Activated CD4-positive, alpha-beta T cell treated with anti-CD3 and anti-CD28 coated beads for 24 hours (primary cell): ENCODE results near the gene MUC22.
"Not testable (repeated sequence)": the region's sequence is repeated elsewhere in the genome, so short reads cannot be mapped to it uniquely, and the experiment has no call there.

Experiments
- DNase-seq, 2 donors: peaks; one replicate each; pipeline ENCODE4 v3.0.0-alpha.2; 2020; ENCODE audit warnings: low read depth in 2 of 2

MUC22 gene

DNA sequence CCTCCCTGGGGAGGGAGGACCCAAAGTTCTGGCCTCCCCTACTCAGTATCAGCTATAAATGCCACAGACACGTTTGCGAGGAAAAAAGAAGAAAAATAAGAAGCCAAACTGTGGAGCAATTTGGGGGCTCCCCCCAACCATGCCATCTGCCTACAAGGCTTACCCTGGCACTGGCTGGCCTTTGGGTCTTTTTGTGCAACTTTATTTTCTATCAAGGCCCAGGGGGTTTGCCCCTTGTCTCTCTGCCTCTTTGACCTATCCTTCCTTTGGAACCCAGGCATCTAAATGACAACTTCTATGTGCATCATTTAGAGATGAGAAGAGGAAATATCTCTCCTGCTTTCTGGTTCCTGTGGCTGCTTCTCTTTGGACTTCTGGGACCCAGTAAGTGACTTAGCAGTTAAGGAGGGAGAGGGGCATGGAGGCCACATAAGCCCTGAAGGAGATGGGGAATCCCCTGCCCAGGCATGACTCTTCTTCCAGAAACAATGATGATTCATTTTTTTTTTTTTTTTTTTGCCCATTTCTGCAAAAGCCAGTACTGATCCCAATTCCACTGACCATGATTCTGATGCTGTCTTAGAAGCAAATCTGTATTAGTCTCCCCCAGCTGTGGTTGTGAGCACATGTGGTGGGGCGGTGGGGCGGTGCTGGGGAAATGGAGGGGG lies at the start of gene MUC22:
Gene MUC22, plus strand, starts transcription at position 82 of the 668 bp plus-strand sequence. Its CDS starts 233 bp downstream, at position 315.
- no peak for DNase-seq

DNA sequence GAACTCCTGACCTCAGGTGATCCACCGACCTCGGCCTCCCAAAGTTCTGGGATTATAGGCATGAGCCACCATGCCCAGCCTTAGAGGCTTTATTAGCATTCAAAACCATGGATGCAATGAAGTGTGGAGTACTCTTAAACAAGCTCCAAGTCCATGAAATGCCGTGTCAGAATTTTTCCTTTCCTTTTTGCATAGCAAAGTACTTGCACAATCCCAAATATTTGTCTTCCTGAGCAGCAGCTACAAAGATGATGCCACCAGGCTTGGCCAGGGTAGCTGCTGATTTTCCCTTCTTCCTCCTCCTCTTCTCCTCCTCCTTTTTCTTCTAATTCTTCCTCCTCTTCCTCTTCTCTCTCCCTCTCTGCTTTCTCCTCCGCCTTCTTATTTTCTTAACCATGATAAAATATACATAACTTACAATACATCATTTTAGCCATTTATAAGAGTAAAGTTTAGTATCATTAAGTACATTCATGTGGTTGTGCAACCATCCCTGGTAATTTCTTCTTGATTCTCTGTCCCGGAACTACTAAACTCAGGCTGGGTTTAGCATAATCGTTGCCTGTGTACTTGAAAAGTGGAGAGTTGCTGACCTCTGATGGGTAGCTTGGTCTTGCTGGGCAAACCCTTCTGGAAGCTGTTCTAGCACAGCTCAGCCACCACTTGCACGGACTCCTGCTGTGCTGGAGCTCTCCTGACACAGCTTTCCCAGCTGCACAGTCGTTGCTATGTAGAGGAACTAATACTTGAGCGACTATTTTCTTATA lies 49.2 kb upstream of the MUC22 start:
- no peak for DNase-seq

DNA sequence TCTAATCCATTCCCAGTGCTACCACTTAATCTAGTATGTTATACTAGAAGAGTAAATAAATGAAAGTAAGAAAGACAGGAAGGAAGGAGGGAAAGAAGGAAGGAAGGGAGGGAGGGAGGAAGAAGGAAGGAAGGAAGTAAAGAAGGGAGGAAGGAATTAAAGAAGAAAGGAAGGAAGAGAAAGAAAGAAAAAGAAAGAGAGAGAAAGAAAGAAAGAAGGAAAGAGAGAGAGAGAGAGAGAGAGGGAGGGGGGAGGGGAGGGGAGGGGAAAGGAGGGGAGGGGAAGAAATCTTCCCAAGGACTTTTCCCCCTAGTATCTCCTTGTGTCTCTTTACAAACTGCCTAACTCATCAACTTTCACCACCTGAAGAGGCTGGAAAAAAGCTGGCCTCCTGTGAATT lies 47.6 kb upstream of the MUC22 start:
- no peak for DNase-seq

DNA sequence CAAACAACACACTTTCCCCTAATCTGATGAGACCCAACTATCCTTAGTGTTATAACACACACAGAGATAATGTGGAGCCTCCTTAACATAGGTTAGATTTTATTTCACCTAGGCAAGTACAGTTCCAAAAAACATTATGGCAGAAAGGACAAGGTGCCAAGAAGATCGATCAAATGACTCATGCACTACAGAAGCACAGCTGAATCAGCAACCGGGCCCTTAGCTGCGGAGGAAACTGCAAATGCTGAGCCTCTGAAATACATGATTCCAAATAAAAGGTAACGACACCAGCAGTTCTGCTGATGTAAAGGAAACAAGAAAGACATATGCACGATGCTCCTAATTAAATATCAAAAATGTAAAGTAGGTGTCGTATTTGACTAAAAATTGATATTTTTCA lies 46.6 kb upstream of the MUC22 start:
- DNase-seq: no peak

DNA sequence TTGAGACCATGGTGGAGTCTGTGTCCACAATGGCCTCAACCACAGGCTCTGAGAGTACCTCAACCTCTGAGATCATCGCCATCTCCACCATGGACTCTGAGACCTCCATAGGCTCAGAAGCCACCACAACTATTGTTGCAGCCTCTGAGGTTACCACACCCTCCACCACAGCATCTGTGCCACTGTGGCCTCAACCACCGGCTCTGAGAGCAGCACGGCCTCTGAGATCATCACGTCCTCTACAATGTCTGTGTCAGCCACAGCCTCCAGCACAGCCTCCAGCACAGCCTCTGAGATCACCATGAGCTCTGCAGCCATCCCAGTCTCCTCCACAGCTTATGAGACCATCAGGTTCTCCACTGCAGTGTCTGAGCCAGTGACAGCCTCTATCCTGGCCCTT lies 46.2 kb upstream of the MUC22 start:
- no peak for DNase-seq

GRCh38 chr6:30965140-30965601 lies 45.1 kb upstream of the MUC22 start:
- no peak for DNase-seq

GRCh38 chr6:30966154-30966553 lies 44.1 kb upstream of the MUC22 start:
- no peak for DNase-seq

- DNase-seq: not testable (repeated sequence)
Observed at GRCh38 chr6:30969171-30969570, 41.1 kb upstream of the MUC22 start.

GRCh38 chr6:30970946-30971345 lies 39.3 kb upstream of the MUC22 start:
- no peak for DNase-seq

GRCh38 chr6:30972816-30973215 lies 37.5 kb upstream of the MUC22 start:
- no peak for DNase-seq

GRCh38 chr6:30974490-30975252 lies 35.6 kb upstream of the MUC22 start:
- no peak for DNase-seq

DNA sequence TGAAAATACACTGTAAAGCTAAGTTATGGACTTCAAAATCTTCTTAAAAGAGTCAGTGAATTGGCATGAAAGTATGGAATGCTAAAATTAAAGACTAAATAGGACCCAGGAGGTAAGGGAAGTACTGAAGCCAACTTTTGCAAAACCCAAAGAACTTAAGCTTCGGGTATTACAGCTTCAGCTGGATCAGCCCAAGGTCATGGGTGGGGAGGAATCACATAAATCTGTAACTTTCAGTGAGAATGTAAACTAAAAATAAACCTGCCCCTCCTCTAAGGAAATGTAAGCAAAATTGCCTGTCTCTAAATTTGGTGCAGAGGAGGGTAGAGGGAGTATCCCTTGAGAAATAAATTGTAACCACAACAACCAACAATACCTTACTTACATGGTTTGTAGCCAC lies 31.1 kb upstream of the MUC22 start:
- no peak for DNase-seq

- no peak for DNase-seq
Observed at GRCh38 chr6:30979690-30980089, 30.6 kb upstream of the MUC22 start.

GRCh38 chr6:30981942-30982772 lies 28.1 kb upstream of the MUC22 start:
- DNase-seq: no peak

- no peak for DNase-seq
Observed at GRCh38 chr6:30983439-30983838, 26.8 kb upstream of the MUC22 start, which contains the start of gene MUC21. MUC21 (plus strand) TSS chr6:30983718; CDS start chr6:30983959, 241 bp downstream.

DNA sequence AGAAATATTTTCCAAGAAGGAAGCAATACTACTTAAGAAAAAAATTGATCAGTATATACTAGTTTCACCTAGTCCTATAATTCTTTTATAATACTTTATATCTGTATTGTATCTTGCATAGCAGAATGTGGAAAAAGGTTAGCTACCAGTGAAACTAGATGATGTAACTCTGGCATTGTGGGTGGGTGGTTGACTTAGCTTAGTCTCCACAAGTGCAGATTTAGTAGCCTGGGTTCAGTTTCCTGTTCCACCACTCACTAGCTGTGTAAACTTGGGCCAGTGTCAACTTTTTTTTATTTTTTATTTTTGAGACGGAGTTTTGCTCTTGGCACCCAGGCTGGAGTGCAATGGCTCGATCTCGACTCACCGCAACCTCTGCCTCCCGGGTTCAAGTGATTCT lies 24.8 kb upstream of the MUC22 start:
- DNase-seq: no peak

DNA sequence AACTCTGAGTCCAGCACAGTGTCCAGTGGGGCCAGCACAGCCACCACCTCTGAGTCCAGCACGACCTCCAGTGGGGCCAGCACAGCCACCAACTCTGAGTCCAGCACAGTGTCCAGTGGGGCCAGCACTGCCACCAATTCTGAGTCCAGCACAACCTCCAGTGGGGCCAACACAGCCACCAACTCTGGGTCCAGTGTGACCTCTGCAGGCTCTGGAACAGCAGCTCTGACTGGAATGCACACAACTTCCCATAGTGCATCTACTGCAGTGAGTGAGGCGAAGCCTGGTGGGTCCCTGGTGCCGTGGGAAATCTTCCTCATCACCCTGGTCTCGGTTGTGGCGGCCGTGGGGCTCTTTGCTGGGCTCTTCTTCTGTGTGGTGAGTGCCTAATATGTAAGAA lies 23.0 kb upstream of the MUC22 start:
- DNase-seq: no peak

DNA sequence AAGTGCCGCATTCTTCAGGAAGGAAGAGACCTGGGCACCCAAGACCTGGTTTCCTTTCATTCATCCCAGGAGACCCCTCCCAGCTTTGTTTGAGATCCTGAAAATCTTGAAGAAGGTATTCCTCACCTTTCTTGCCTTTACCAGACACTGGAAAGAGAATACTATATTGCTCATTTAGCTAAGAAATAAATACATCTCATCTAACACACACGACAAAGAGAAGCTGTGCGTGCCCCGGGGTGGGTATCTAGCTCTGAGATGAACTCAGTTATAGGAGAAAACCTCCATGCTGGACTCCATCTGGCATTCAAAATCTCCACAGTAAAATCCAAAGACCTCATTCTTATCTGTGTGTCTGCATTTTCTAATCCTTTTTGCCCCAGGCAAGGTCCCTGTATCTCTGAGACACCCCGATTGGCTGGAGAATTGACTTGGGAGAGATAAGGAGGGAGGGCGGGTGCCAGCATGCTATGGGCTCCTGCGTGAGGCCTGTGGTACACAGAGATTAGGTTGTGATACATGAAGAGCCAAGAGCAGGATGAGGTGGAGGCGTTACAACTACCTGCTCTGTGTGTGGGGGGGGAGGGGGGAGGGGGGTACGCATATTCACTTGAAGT lies 22.0 kb upstream of the MUC22 start:
- no peak for DNase-seq

GRCh38 chr6:30990422-30991086 lies 19.7 kb upstream of the MUC22 start:
- DNase-seq: no peak

GRCh38 chr6:30991891-30992290 lies 18.4 kb upstream of the MUC22 start:
- no peak for DNase-seq

DNA sequence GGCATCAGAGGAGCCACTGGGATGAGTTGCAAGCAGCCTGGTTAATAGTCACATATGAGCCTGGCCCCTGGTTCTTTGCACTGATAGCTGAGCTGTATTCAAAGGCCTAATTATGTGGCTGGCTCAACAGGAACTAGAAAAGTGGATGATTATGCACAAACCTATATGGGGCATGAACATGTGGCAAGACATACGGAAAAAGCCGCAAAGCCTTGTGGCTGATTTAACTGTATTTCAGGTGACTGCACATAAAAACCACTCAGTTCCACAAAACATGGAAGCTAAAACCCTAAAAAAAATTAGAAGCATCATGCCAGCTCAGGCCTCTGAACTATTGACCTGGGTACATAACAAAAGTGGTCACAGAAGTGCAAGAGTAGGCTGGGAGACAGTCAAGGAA lies 13.0 kb upstream of the MUC22 start:
- no peak for DNase-seq
